Measurements from ENCODE around the gene FADS6. TPM values are rescaled to one million over a fixed set of nuclear protein-coding genes. Genes with fewer than 3 reads are reported as not detected.

FADS6 gene
- total and polyA plus RNA-seq, 2 donors (not counting 3 experiments of a cell fraction or from before 2014, with no cell fraction given) = not detected

DNA sequence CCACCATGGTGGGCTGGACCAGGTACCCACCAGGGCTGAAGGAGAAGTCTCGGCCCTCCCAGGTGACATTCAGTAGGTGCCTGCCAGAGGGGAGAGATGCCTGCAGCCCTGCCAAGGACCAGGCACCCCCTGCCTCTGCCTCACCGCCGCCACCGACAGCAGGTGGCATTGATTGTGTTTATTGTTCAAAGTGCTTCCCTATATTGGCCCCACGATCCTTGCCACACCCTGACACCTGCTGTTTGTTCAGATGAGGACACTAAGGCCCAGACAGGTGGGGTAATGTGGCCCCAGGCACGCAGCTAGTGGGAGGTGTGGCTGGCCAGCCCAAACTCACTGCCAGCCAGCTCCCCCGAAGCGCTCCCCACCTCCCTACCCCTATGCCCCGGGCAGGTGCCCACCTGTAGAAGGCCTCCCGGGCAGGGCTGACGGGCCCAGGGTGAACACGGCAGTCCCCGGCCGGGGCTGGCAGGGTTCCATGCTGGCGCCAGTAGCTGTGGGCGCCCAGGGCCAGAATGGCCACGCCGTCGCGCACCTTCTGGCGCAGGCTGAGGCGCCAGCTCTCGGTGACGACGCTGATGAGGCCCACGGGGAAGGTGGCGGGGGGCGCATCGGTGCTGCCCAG lies 41.7 kb downstream of the FADS6 start:
- H4K20me1 ChIP-seq (replicated peaks; ENCODE audit: control insufficient read depth, extremely low read depth, insufficient read depth, low read length) = no peaks in the 10 kb centered on the region
- dilution Hi-C loops (cut with MboI; ENCODE audit: extremely low pct_ligation_motif_present, low sequenced_read_pairs) = no loop called here
- no peaks in the 10 kb centered on the region for H3K4me1 ChIP-seq (ENCODE audit: control insufficient read depth, extremely low read depth, insufficient read depth, low read length)
- no peak overlapping the region for H3K4me3 ChIP-seq (replicated peaks in 1 of 3; ENCODE audit: insufficient read depth in 1 of 3, low read depth in 1 of 3, low read length in 3 of 3)
- intact Hi-C loops (cut with micrococcal nuclease) = no loop called here
- no peaks in the 10 kb centered on the region for H3K9me3 ChIP-seq (replicated peaks; ENCODE audit: control insufficient read depth, insufficient read depth, low read length)
- no peak for FAIRE-seq
- peaks cover 29 to 35% of the 10 kb centered on the region in 2 experiments for H3K27me3 ChIP-seq (ENCODE audit: control insufficient read depth in 2 of 2, insufficient read depth in 2 of 2, low read length in 2 of 2)
- H3K9me1 ChIP-seq (replicated peaks; ENCODE audit: control insufficient read depth, extremely low read depth, insufficient read depth, low read length) = no peaks in the 10 kb centered on the region
- no peak overlapping the region for H3K9ac ChIP-seq (replicated peaks; ENCODE audit: extremely low read depth, insufficient read depth, low read length)
- H3K36me3 ChIP-seq (ENCODE audit: control insufficient read depth in 2 of 2, extremely low read depth in 1 of 2, insufficient read depth in 2 of 2, low read length in 2 of 2) = no peaks in the 10 kb centered on the region
- H3K4me2 ChIP-seq (ENCODE audit: insufficient read depth, low read length) = no peak overlapping the region
- no peaks in the 10 kb centered on the region for H3K79me2 ChIP-seq (ENCODE audit: control insufficient read depth, insufficient read depth, low read length)
- BruUV-seq (replicated peaks) = no TSS peak
- H3K27ac ChIP-seq (ENCODE audit: insufficient read depth, low read depth, low read length) = no peak overlapping the region
- no peak overlapping the region for H2AFZ ChIP-seq (ENCODE audit: low read depth, low read length)
- ChIA-PET CTCF (interaction anchor here (1.0 to 2.8 kb wide), 5 partner anchors 9 to 106 kb away, joined by 3 to 16 read pairs (median 6); no protein-coding TSS in a partner anchor), POLR2A (no interaction called here)
- no peak for TF ChIP-seq EZH2 (IDR thresholded peaks at IDR 0.05; ENCODE audit: borderline replicate concordance, low read depth, low read length, severe bottlenecking)
- no peak for TF ChIP-seq JUN (IDR thresholded peaks at IDR 0.05; ENCODE audit: borderline replicate concordance, insufficient read depth, insufficient read length, low read depth)
- TF ChIP-seq FOS (IDR thresholded peaks at IDR 0.05; ENCODE audit: borderline replicate concordance, insufficient read depth, low read length) = no peak
- TF ChIP-seq POLR2A (IDR thresholded peaks at IDR 0.05; ENCODE audit: low read depth, low read length) = no peak
- no peak for TF ChIP-seq GATA2 (IDR thresholded peaks at IDR 0.05; ENCODE audit: insufficient read depth, insufficient read length, low read depth, low read length)
- no peak for TF ChIP-seq MYC (IDR thresholded peaks at IDR 0.05; ENCODE audit: low read depth, low read length)
- TF ChIP-seq CTCF (IDR thresholded peaks at IDR 0.05; ENCODE audit: extremely low read depth in 1 of 2, insufficient read depth in 1 of 2, low read depth in 1 of 2, low read length in 2 of 2) = no peak
- TF ChIP-seq MAX (IDR thresholded peaks at IDR 0.05; ENCODE audit: insufficient read depth, insufficient read length) = no peak
- no peak for TF ChIP-seq POLR2AphosphoS5 (IDR thresholded peaks at IDR 0.05; ENCODE audit: insufficient read depth, low read depth, low read length)
- DNase-seq (ENCODE audit: low read depth, low spot score) = no peak

Data from endothelial cell of umbilical vein (primary cell).